Hepatic stellate cell (primary cell): ENCODE measurements around the gene WRAP73.

Experiments
- DNase-seq: peaks from one replicate; pipeline ENCODE4 v3.0.0; 2011; ENCODE audit warnings: low spot score

Gene WRAP73

DNA sequence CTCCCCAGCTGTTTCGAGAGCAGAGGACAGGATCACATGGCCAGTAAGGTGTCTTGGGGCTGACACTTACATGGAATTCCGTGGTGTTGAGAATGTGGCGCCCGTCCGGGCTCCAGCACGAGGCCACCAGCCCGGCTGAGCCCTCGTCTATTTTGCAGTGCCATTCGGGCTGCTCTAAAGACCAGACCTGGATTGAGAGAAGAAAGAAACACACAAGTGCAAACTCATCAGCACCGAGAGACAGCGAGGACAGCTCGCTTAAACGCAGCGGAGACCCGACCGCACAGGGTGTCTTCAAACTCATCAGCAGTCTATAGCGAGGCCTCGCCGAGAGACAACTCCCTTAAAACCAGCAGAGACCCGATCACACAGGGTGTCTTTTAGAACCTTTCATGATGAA, 3.3 kb downstream of the WRAP73 start:
- no peak for DNase-seq

DNA sequence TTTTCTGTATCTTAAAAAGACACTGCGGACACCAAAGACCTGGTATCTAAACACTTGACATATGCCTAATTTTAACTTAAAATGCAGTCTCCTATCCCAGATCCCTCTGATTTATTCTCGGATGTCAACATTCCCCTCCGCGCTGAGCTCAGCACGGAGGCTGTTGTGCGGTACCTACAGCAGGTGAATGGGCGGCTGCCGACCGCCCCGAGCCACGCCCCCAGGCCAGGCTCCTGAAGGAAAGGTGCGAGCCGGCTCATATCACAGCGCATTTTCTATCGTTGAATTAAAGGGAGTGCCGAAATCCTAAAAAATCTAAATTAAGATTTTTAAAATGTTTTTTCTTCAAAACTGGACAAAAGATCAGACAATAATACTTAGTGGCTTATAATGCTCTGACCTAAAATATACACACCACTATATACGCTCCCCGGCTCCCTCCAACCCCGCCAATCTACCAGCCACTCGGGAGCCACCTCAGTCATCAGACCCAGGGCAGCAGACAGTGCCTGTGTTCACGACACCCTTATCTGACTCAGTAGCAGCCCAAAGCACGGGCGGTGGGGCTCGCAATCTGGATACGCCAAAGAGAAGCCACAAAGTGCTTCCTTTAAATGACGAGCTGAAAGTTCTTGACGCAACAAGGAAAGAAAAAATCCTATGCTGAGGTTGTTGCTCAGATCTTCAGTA, 4.1 kb downstream of the WRAP73 start:
- no peak for DNase-seq

DNA sequence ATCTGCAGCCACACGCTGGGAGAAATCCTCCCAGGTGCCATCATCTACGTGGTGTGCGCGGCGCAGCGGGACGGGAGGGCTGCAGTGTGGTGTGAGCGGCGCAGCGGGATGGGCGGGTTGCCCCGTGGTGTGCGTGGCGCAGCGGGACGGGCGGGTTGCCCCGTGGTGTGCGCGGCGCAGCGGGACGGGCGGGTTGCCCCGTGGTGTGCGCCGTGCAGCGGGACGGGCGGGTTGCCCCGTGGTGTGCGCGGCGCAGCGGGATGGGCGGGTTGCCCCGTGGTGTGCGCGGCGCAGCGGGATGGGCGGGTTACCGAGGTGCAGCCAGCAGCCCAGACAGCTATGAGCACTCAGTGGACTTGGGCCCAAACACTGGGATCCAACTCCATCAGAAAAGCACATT, 4.7 kb downstream of the WRAP73 start:
- DNase-seq = no peak

DNA sequence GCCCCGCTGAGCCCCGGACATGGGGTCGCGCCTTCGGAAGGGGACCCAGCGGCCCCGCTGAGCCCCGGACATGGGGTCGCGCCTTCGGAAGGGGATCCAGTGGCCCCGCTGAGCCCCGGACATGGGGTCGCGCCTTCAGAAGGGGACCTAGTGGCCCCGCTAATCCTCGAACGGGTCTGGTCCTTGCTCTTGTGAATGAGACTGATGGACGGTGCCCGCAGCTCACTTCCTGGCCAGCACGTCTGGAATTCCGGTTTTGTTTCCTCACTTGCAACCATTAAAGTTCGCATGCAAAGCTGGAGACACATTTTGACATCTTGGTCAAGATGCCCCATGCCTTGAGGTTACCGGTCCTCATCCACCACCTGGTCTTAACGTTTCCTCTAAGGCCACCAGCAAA, 5.6 kb downstream of the WRAP73 start:
- DNase-seq = no peak

DNA sequence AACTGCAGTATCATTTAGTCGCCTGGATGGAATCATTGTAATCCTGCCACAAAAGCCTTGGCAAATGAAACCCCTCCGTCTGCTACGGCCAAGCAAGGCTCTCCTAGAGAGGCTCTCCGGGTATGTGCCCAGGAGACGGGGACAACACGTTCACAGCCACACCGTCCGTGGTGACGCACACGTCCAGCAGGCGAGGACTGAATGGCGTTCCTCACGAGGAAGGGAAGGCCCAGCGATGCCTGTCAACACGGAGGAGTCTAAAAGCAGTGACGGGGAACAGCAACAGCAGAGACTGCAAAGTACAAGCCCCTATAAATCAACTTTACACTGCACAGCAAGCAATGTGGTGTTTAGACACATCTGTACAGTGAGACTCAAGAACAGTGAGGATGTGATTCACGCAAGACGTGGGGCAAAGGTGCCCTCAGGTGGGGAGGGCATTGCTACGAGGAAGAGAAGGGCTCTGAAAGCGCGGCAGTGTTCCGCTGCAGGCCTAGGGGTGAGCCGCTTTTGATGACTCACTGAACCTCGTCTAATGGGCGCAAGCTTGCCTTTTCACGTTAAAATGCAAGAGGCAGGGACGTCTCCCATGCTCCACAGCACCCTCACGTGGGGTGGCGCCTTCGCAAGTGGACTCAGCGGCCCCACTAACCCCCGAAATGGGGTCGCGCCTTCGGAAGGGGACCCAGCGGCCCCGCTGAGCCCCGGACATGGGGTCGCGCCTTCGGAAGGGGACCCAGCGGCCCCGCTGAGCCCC, 6.8 kb downstream of the WRAP73 start:
- DNase-seq = no peak

DNA sequence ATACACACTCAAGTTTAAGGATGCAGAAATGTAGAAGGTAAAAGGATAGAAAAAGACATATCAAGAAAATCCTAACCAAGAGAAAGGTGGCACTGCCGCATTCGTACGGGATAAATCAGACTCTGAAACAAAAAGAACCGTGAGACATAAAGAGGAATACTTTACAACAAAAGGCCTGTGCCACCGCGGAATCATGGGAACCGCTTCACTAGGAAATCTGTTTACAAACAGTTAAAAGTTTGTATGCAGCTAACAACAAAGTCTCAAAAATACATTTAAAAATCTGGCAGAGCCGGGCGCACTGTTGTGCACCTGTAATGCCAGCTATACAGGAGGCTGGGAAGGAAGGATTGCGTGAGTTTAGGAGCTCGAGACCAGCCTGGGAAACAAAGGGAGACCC, 8.1 kb downstream of the WRAP73 start:
- DNase-seq = no peak

DNA sequence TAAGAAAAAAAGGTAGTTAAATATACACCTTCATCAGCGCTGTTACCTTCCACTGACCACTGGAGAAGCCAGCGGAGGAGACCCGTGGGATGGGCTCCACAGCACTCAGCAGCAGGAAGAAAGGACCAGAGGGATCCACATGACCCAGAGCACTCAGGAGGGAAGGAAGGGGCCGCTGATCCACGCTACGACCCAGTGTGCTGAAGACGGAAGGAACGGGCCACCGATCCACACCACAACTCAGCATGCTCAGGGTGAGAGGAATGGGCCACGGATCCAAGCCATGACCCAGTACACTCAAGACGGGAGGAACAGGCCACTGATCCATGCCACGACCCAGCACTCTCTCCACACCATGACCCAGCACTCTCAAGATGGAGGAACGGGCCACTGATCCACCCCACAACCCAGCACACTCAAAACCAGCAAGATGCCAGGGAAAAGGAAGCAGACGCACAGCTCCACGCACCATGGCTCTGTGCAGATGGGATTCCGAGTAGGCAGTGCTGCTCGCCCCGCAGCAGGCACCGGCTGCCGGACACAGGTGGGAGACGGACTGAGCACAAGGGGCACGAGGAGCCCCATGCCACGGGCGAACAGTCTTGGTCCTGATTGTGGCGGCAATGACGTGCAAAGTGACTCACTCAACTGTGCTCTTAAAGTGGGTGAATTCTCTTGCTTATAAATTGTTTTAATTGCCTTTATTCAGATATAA, 8.7 kb downstream of the WRAP73 start:
- no peak for DNase-seq

DNA sequence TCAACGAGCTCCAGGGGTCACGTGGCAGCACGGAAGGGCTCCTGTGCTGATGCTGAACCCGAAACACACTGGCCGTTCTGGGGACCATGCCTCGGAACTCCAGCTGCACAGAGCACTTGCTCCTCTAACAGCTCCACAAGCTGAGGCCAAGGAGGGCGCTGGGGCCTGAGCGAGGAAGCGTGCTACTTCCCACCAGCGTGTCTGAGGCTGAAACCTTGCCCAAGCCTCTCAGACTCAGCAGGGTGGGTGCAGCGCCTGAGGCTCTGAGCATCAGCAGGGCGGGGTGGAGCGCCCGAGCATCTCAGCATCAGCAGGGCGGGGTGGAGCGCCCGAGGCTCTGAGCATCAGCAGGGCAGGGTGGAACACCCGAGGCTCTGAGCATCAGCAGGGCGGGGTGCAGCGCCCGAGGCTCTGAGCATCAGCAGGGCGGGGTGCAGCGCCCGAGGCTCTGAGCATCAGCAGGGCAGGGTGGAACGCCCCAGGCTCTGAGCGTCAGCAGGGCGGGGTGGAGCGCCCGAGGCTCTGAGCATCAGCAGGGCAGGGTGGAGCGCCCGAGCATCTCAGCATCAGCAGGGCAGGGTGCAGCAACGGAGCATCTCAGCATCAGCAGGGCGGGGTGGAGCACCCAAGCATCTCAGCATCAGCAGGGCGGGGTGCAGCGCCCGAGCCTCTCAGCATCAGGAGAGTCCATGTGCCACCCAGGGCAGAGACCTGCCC, 9.6 kb downstream of the WRAP73 start:
- no peak for DNase-seq

DNA sequence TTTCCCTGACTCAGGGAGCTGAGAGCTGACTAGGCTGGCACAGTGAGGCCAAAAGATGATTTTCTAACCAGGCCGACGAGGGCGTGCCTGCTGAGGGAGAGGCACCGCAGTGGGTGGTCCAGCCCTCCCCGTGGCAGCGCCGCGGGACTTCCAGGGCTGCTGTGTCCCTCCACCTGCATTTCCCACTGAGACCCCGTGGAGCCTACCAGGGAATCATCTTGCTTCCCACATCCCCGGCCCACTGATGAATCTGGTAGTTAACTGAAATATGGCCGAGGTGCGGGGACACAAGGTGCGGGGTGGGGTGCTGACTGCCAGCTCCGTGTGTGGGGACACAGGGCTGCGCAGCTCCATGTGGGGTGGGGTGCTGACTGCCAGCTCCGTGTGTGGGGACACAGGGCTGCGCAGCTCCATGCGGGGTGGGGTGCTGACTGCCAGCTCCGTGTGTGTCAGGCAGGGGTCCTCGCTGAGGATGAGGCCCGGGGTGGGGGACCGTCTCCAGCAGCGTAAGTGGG, 10.4 kb downstream of the WRAP73 start:
- DNase-seq = no peak

DNA sequence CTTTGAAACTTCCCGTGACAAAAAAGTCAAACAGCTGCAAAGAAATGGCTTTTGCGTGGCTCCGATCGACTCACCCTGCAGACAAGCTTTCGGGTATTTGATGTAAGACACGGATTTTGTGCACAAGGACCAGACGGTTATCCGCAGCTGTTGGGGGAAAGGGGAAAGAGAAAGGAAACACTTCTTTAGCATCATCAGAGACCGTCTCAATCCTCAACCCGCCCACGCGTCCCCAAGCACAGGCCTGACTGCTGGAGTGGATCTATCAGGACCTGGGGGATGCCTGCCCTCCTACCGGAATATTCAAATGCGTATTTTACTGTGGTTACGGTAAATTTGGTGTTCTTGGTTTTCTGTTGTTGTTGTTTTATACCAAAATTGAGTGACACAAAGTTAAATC, 11.2 kb downstream of the WRAP73 start:
- no peak for DNase-seq

DNA sequence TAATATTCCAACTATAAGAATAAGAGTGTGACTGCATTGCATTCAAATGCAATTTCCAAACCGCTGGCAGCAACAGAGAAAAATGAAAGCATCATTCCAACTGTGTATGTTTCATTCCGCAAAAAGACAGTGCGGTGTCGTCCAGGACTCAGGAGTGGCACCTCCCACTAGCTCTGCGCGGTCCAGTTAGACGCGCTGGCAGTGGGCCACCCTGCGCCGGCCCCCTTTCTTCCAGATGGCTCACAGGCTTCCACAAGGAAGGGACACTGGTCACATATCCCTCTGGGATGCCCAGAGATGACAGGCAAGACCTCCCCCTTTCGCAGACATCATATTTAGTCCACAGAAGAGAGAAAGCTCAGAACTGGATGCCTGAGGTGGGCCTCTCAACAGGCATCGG, 11.9 kb downstream of the WRAP73 start:
- no peak for DNase-seq

DNA sequence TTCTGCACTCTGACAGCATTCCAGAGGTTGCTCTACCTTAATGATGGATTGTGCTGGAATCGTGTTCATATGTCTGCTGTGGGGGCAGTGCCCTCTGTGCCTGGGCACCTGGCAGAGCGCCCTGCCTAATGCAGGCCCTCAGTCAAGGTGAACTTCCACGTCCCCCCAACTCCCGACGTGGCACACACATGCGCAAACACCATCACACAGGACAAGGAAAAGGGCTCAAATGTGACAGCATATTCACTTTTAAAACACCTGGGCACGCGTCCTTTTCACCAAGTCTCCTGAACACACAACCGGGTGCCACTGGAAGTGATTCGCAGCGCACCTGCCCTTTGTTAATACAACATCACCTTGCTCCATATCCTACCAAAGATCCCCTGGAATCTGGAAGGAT, 13.4 kb downstream of the WRAP73 start:
- DNase-seq = no peak

DNA sequence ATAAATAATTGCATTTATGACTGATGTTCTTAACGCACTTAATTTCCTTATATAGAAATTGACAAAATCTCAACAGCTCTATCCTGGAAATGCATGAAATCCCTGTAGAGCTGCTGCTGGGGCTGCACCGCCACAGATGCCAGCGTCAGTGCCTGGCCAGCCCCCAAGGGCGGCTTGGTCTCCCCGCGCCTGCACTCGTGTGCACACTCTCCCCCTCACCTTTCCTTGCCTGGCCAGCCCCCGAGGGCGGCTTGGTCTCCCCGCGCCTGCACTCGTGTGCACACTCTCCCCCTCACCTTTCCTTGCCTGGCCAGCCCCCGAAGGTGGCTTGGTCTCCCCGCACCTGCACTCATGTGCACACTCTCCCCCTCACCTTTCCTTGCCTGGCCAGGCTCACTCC, 13.8 kb downstream of the WRAP73 start:
- DNase-seq = no peak

DNA sequence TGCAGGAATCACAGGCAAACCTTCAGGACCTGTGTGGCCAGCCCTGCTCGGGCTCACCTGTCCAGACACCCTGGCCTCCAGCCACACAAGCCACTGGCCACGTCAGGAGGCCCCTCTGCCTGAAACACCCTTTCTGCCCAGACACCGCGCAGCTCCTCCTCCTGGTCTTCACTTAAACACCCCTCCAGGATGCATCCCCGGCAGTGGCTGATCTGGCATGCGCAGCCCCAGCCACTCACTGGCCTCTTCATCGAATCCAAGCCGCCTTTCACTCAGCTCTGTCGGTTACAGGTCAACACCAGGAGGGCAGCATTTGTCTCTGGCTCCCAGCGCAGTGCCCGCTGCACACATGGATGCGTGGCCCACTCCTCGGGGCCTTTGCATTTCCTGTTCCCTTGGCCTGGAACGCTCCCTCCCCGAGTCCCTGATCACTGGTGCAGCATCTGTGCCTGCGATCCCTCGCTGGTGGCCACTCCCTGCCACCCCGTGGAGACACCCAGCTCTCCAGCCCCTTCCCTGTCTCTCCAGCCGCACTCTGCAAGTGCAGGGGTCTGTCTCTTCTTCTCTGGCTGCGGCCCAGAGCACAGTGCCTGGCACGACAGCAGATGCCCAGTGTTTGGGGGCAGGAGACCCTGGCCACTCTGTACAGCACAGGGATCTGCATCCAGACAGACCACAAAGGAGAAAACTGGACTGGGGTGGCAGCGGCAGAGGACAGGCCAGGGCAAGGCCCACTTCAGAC, 15.7 kb downstream of the WRAP73 start:
- no peak for DNase-seq

DNA sequence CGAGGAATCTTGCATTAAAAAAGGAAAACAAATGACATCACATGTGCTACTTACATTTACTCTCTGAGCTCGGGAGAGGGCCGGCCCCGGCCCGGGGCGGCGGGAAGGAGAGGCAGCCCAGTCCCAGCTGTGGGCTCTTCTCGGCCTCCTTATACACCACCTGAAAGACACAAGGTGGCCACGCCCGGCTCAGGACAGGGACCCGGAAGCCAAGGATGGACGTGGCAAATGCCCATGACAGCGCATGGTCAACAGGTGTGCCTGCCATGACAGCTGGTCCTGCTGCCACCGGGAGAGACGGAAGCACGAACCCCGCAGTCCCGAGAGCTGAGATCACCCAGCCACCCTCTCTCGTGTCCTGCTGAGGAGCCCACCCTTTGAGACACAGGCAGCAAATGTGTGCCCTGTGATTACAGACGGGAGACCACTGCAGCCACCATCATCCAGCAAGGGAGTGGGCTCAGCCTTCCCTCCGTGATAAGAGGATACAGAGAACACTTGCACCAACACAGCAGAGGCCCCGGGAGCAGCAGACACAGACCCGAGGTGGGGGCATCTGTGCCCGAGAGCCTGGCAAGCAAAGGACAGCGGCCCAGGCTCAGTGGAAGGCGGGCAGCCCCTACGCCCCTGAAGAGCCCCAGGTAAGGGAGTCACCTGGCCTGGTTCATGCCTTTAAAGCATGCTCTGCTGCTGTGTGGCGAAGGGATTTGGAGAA, 16.4 kb downstream of the WRAP73 start:
- DNase-seq = no peak

DNA sequence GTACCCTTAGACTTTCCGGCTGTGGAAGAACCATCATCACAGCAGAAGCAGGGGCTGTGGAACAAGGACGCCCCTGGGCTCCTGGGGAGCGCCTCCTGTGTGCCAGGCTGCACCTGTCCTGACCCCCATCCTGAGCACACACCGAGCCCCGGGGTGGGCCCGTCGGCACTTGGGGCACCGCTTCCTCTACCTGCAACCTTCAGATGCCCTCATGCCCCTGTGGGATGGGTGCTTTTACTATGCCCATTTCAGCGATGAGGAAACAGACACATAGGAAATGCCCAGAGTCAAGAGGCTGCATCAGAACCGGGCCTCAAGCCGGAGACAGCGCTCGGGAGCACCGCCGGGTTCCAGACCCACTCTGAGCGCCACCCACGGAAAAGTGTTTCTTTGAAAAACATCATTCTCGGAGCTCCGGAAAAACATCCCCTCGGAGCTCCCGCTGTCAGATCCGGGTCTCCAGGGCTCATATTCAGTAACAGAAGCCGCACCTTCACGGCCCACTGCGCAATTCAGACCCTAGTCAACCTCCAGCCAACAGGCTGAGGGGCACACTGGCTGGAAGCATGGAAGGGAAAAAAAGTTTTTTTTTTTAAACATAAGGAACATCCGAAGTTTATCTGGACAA, 17.1 kb downstream of the WRAP73 start:
- no peak for DNase-seq

DNA sequence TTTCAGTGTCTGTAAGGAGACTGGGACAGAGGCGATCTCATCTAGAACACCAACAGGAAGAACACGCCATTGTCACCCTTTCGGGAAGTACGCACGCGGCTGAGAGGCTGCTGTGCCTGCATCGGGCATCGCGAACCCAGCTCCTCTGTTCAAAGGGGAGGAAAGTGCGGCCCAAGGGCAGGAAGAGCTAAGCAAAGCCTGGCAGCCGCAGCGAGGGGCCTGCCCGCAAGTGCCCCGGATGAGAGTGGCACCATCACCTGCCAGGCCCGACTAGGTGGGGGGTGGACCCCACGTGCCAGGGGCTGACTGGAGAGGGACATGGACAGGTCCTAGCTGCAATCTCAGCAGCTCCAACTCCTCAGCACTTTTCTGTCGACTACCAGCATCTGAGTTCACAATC, 17.6 kb downstream of the WRAP73 start:
- no peak for DNase-seq

DNA sequence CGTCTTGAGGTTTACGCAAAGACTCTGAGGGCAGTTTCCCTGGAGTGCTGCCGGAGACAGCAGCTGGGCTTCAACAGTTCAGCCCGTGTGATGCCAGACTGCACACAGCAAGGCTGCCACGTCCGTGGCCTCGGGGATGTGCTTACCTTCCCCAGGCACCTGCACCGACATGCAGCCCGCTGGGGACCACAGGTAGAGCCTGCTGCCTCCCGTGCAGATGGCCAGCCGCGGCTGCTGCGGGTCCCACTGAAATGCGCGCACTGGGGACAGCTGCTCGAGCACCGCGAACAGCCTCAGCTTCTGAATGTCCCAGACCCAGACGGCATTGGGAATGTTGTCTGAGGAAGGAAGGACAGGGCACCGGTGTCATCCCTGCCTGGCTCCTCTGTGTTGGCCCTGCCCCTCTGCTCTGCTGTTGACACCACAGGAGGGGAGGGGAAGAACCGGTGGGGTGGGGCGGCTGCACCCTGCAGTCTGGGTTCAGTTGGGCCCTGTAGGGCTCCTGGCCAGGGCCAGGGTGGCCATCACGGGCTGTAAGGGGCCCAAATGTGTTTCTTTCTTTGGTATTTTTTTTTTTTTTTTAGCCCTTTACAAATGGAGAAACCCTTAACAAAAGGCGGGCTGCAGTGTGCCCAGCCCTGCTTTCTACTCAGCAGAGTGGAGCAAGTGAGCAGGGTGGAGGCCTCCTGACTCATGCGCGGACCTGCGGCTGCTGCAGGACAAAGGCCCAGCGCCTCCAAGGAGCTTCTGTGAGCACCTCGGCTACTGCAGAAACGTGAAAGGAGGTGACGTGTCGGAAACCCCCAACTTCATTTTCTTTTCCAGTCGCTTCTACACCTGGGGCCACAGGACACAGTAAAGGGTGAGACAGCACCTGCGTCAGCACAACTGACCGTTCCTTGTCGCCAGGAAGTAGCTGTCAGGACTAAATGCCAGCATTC, 18.3 kb downstream of the WRAP73 start:
- no peak for DNase-seq

DNA sequence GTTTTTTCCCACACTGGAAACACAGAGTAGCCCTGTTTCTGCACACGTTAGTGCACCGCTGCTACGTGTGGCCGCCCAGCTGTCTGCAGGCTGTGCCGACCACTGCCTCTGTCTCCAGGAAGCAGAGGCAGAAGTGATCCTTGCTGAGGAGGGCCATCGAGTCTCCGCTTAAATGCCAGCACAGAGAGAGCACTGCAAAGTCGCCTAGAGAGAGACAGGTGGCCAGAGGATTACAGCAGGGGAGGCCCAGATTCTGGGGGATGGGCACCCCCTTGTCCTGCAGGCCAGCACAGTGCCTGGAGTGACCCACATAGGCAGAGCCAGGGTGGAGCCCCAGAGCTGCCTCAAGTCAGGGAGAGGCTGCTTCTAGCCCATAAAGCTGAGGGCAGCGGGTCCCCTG, 19.0 kb downstream of the WRAP73 start:
- no peak for DNase-seq
